Measurements from ENCODE around the gene FOXO4.

DNA sequence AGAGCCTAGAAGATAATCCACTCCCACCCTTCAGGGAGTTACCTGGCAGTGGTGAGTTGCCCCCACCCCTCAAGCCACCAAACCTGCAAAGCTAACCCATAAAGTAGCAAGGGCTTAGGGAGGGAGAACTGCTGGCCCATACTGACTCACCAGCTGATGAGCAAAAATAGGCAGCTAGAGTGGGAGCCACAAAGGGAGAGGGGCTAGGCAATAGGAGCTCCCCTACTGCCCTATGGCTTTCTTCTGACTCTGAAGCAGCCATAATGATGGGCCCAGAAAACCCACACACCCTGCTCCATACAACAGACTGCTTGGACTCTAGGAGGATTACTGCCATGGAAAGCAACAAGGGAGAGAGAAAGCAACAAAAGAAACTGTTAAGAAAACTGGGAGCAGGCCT lies 35.5 kb upstream of the FOXO4 start:
- no peak for TF ChIP-seq EZH2 (IDR thresholded peaks at IDR 0.05; ENCODE audit: low read depth)
- TF ChIP-seq, protein P1, sequence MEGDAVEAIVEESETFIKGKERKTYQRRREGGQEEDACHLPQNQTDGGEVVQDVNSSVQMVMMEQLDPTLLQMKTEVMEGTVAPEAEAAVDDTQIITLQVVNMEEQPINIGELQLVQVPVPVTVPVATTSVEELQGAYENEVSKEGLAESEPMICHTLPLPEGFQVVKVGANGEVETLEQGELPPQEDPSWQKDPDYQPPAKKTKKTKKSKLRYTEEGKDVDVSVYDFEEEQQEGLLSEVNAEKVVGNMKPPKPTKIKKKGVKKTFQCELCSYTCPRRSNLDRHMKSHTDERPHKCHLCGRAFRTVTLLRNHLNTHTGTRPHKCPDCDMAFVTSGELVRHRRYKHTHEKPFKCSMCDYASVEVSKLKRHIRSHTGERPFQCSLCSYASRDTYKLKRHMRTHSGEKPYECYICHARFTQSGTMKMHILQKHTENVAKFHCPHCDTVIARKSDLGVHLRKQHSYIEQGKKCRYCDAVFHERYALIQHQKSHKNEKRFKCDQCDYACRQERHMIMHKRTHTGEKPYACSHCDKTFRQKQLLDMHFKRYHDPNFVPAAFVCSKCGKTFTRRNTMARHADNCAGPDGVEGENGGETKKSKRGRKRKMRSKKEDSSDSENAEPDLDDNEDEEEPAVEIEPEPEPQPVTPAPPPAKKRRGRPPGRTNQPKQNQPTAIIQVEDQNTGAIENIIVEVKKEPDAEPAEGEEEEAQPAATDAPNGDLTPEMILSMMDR (conservative IDR thresholded peaks at IDR 0.05): no peak

All from PC-9 (cell line).